OCI-LY3 (cell line): Measurements from ENCODE around the gene RPL18A.

Experiments
- H2AFZ ChIP-seq: fragments of 200-600, 300-600 bp; shearing (Covaris generic); 2 replicates; pipeline ENCODE4 v1.6.0; 2014; ENCODE audit warnings: antibody characterized with exemption, low read depth, low read length
- H3K27ac ChIP-seq: fragments of 200-600, 300-600 bp; sonication (generic); 2 replicates; pipeline ENCODE4 v1.5.1; 2014; ENCODE audit warnings: mild to moderate bottlenecking, low read length, moderate library complexity, mixed read lengths
- H3K27me3 ChIP-seq: fragments of 200-600, 300-600 bp; sonication (generic); 2 replicates; pipeline ENCODE4 v1.6.1; 2014; ENCODE audit warnings: low read depth, low read length, mixed read lengths
- H3K36me3 ChIP-seq: fragments of 200-600, 300-600 bp; sonication (generic); replicated peaks from 2 replicates; pipeline ENCODE3; 2014; ENCODE audit warnings: low read depth, low read length, mixed read lengths
- H3K4me1 ChIP-seq: fragments of 300-600, 200-600 bp; sonication (generic); 2 replicates; pipeline ENCODE4 v1.6.1; 2014; ENCODE audit warnings: low read length, mixed read lengths
- H3K4me2 ChIP-seq: fragments of 200-600, 300-600 bp; sonication (generic); 2 replicates; pipeline ENCODE4 v1.6.1; 2014; ENCODE audit warnings: low read length, mixed read lengths
- H3K4me3 ChIP-seq: fragments of 300-600, 200-600 bp; sonication (generic); 2 replicates; pipeline ENCODE4 v1.5.1; 2014; ENCODE audit warnings: antibody characterized with exemption, mild to moderate bottlenecking, low read length, moderate library complexity
- H3K79me2 ChIP-seq: fragments of 300-600, 200-600 bp; shearing (Covaris generic); 2 replicates; pipeline ENCODE4 v1.6.1; 2014; ENCODE audit warnings: mild to moderate bottlenecking, low read length, mixed read lengths
- H3K9ac ChIP-seq: fragments of 300-600, 200-600 bp; shearing (Covaris generic); 2 replicates; pipeline ENCODE4 v1.6.0; 2014; ENCODE audit warnings: mild to moderate bottlenecking, low read length, moderate library complexity
- H3K9me3 ChIP-seq: fragments of 200-600, 300-600 bp; shearing (Covaris generic); 2 replicates; pipeline ENCODE4 v1.6.1; 2014; ENCODE audit warnings: low read length, mixed read lengths; ENCODE audit not compliant: insufficient read depth
- H4K20me1 ChIP-seq: fragments of 200-600, 300-600 bp; sonication (generic); 2 replicates; pipeline ENCODE4 v1.6.1; 2016; ENCODE audit warnings: low read length, mixed read lengths; ENCODE audit not compliant: insufficient read depth
- CTCF ChIP-seq: fragments of 200-600, 300-600 bp; sonication (generic); IDR thresholded peaks from 2 replicates; pipeline ENCODE4 v1.5.1; 2014; ENCODE audit warnings: antibody characterized with exemption, low read length, low read depth
- EZH2phosphoT487 ChIP-seq: fragments of 200-600 bp; shearing (Covaris generic); IDR thresholded peaks from 2 replicates; pipeline ENCODE4 v1.6.1; 2018; ENCODE audit warnings: antibody characterized with exemption, mixed run types, low read depth

RPL18A gene

GRCh38 chr19:17832443-17833208 lies 27.1 kb upstream of the RPL18A start:
- no peaks in the 10 kb centered on the region for H4K20me1 ChIP-seq
- TF ChIP-seq EZH2phosphoT487 (no peak), CTCF (no peak)
- H3K4me1 ChIP-seq, result no peaks in the 10 kb centered on the region
- no peak overlapping the region for H3K27ac ChIP-seq
- no peaks in the 10 kb centered on the region for H3K9me3 ChIP-seq
- H3K27me3 ChIP-seq, result no peaks in the 10 kb centered on the region
- H3K9ac ChIP-seq, result no peak overlapping the region
- H3K4me3 ChIP-seq, result no peak overlapping the region
- H2AFZ ChIP-seq, result no peak overlapping the region
- H3K4me2 ChIP-seq, result no peak overlapping the region
- H3K79me2 ChIP-seq, result no peaks in the 10 kb centered on the region
- H3K36me3 ChIP-seq, result peaks cover 59% of the 10 kb centered on the region

- Histone ChIP-seq H2AFZ (no peak overlapping the region), H4K20me1 (no peaks in the 10 kb centered on the region), H3K79me2 (no peaks in the 10 kb centered on the region), H3K4me3 (no peak overlapping the region), H3K4me1 (no peaks in the 10 kb centered on the region), H3K27me3 (no peaks in the 10 kb centered on the region), H3K4me2 (no peak overlapping the region), H3K36me3 (peaks cover 67% of the 10 kb centered on the region), H3K27ac (no peak overlapping the region), H3K9me3 (no peaks in the 10 kb centered on the region), H3K9ac (no peak overlapping the region)
- no peak for TF ChIP-seq CTCF
- TF ChIP-seq EZH2phosphoT487, result no peak
Measured at GRCh38 chr19:17834350-17835181, 25.1 kb upstream of the RPL18A start.

- H3K79me2 ChIP-seq, result no peaks in the 10 kb centered on the region
- H3K36me3 ChIP-seq, result peaks cover 62% of the 10 kb centered on the region
- H3K27me3 ChIP-seq, result no peaks in the 10 kb centered on the region
- H3K4me3 ChIP-seq, result no peak overlapping the region
- H3K27ac ChIP-seq, result no peak overlapping the region
- H3K4me1 ChIP-seq, result no peaks in the 10 kb centered on the region
- H3K9ac ChIP-seq, result no peak overlapping the region
- H4K20me1 ChIP-seq, result no peaks in the 10 kb centered on the region
- no peak overlapping the region for H2AFZ ChIP-seq
- H3K9me3 ChIP-seq, result no peaks in the 10 kb centered on the region
- no peak for TF ChIP-seq CTCF
- no peak for TF ChIP-seq EZH2phosphoT487
- H3K4me2 ChIP-seq, result no peak overlapping the region
Measured at GRCh38 chr19:17835182-17836006, 24.3 kb upstream of the RPL18A start.

- Histone ChIP-seq H4K20me1 (no peaks in the 10 kb centered on the region), H3K79me2 (no peaks in the 10 kb centered on the region), H3K4me3 (no peak overlapping the region), H3K9ac (no peak overlapping the region), H3K4me2 (no peak overlapping the region), H3K27me3 (no peaks in the 10 kb centered on the region), H3K27ac (no peak overlapping the region), H3K36me3 (peaks cover 63% of the 10 kb centered on the region), H3K4me1 (no peaks in the 10 kb centered on the region), H2AFZ (no peak overlapping the region), H3K9me3 (no peaks in the 10 kb centered on the region)
- TF ChIP-seq EZH2phosphoT487, result no peak
- TF ChIP-seq CTCF, result no peak
Measured at GRCh38 chr19:17836530-17836929, 23.2 kb upstream of the RPL18A start.
